ENCODE measurements around the gene THOC6. TPM values are rescaled to one million over a fixed set of nuclear protein-coding genes. Genes with fewer than 3 reads are reported as not detected.

THOC6 gene
- total RNA-seq, 2 donors from 2014 or later = 11.7 to 21.8 TPM

DNA sequence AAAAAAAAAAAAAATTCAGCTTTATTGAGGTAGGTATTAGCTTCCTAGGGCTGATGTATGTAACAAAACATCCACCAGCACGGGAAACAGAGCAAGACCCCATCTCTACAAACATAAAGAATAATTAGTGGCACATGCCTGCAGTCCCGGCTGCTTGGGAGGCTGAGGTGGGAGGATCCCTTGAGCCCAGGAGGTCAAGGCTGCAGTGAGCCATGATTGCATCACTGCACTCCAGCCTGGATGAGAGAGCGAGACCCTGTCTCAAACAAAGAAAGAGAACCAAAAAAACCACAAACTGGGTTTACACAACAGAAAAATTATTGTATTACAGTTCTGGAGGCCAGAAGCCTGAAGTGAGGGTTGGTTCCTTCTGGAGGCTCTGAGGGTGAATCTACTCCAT, 18.5 kb downstream of the THOC6 start:
- H3K9me3 ChIP-seq = no peaks in the 10 kb centered on the region
- H3K36me3 ChIP-seq (replicated peaks in 1 of 2; ENCODE audit: insufficient read depth in 1 of 2, low read depth in 2 of 2) = no peaks in the 10 kb centered on the region
- no peak overlapping the region for H3K4me3 ChIP-seq
- DNase-seq = no peak
- no peak overlapping the region for H3K27ac ChIP-seq
- 86 to 89% methylated on average over 3 of the region's 3 CpGs for WGBS, 2 donors
- peaks cover 37% of the 10 kb centered on the region for H3K4me1 ChIP-seq
- H3K27me3 ChIP-seq = peaks cover 0 to 28% of the 10 kb centered on the region in 2 donors
- intact Hi-C loops (cut with DNase I) = no loop called here
- TF ChIP-seq POLR2A (IDR thresholded peaks at IDR 0.05) = no peak
- TF ChIP-seq, protein P1, sequence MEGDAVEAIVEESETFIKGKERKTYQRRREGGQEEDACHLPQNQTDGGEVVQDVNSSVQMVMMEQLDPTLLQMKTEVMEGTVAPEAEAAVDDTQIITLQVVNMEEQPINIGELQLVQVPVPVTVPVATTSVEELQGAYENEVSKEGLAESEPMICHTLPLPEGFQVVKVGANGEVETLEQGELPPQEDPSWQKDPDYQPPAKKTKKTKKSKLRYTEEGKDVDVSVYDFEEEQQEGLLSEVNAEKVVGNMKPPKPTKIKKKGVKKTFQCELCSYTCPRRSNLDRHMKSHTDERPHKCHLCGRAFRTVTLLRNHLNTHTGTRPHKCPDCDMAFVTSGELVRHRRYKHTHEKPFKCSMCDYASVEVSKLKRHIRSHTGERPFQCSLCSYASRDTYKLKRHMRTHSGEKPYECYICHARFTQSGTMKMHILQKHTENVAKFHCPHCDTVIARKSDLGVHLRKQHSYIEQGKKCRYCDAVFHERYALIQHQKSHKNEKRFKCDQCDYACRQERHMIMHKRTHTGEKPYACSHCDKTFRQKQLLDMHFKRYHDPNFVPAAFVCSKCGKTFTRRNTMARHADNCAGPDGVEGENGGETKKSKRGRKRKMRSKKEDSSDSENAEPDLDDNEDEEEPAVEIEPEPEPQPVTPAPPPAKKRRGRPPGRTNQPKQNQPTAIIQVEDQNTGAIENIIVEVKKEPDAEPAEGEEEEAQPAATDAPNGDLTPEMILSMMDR (IDR thresholded peaks at IDR 0.05) = no peak
- no peak for ATAC-seq

DNA sequence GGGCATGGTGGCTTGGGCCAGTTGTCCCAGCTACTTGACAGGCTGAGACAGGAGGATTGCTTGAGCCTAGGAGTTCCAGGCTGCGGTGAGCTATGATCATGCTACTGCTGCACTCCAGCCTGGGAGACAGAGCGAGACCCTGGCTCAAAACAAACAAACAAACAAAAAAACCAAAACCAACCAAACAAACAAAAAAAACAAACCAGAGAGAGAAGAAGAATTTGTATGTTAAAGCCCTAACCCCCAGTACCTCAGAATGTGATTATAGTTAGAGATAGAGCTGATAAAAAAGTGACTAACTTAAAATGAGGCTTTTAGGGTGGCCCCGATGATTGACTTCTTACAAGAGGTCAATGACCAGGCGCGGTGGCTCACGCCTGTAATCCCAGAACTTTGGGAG, 20.9 kb downstream of the THOC6 start:
- Histone ChIP-seq H3K9me3 (no peaks in the 10 kb centered on the region), H3K36me3 (replicated peaks in 1 of 2; ENCODE audit: insufficient read depth in 1 of 2, low read depth in 2 of 2) (no peaks in the 10 kb centered on the region), H3K27ac (no peak overlapping the region), H3K4me3 (no peak overlapping the region), H3K4me1 (peaks cover 21% of the 10 kb centered on the region), H3K27me3 (peaks cover 0 to 32% of the 10 kb centered on the region in 2 donors)
- ATAC-seq = no peak
- 89 to 94% methylated on average over 6 of the region's 6 CpGs for WGBS, 2 donors
- intact Hi-C loops (cut with DNase I) = no loop called here
- TF ChIP-seq, protein P1 (IDR thresholded peaks at IDR 0.05) = no peak
- TF ChIP-seq POLR2A (IDR thresholded peaks at IDR 0.05) = no peak
- DNase-seq = no peak

DNA sequence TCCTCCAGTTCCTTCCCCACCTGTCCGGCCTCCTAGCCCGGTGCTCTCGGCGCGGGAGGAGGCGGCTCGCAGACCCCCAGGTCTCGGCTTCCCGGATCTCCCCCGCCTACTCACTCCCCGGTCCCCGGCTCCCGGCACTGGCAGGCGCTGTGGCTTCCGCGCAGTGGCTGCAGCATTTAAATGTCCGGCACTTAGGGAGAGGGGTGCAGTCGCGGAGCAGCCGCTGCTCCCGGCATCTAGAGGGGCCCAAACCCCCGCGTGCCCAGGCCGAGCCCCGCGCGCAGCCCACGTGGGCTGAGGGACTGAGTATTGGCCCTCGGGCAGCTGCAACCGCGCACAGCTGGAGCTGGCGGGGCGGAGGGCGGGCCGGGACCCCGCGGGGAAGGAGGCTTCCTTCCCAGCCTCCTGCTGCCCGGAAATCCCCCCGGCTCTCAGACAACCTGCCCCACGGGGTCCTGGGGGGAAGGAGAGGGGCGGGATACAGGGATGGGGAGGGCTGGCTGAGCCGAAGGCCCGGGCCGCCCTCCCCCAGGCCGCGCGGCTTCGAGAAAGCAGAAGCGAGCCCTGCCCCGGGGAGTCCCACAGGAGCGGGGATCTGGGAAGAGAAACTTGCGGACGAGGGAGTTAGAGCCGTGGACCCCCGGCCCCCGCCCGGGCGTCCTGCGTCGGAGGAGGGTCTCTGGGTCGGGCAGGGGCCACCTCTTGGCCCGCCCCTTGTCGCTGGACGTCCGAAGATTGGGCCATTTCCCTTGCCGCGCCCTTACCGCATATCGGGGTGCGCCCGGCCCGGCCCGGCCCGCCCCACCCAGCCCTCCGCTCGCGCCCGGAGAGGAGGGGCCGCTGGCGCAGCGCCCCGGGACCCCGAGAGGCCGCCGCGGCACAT, 22.2 kb downstream of the THOC6 start, which contains the start of gene MMP25:
Gene MMP25 (plus strand): TSS at position 804 of the 883 bp plus-strand sequence. CDS start 357 bp downstream, outside the sequence.
- 0 to 1% methylated on average over 1 to 69 of the region's 86 CpGs for whole genome bisulfite sequencing, 2 donors
- DNase-seq = no peak

DNA sequence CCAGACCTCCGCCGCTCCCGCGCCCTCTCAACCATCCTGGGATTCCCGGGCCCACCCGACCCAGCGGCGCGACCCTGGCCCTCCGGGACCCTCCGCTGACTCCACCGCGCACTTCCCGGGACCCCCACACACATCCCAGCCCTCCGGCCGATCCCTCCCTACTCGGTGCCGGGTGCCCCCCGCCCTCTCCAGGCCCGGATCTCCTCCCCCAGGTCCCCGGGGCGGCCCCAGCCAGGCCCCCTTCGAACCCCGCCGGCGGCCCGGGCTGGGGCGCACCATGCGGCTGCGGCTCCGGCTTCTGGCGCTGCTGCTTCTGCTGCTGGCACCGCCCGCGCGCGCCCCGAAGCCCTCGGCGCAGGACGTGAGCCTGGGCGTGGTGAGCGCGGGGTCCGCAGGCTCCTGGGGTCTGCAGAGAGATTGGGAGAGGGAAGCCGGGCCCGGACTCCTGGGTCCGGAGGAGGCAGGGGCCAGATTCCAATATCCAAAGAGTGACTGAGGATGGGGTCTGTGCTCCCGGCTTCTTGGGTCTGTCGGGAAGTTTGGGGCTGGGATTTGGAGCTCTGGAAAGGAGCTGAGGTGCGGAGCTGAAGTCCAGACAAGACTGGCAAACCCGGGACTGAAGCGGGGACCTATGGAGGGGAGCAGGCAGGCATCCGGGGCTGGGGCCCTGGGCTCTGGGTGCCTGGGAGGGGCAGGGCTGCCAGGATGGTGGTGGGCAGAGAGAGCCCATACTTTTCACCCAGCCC, 23.0 kb downstream of the THOC6 start:
- peaks cover 21% of the 10 kb centered on the region for H3K4me1 ChIP-seq
- ATAC-seq = peak; percentile 15
- H3K36me3 ChIP-seq (replicated peaks in 1 of 2; ENCODE audit: insufficient read depth in 1 of 2, low read depth in 2 of 2) = no peaks in the 10 kb centered on the region
- TF ChIP-seq, protein P1 (IDR thresholded peaks at IDR 0.05) = no peak
- TF ChIP-seq POLR2A (IDR thresholded peaks at IDR 0.05) = no peak
- H3K4me3 ChIP-seq = no peak overlapping the region
- H3K27me3 ChIP-seq = peaks cover 0 to 32% of the 10 kb centered on the region in 2 donors
- 6 to 22% methylated on average over 9 to 36 of the region's 54 CpGs for WGBS, 2 donors
- H3K9me3 ChIP-seq = no peaks in the 10 kb centered on the region
- no peak overlapping the region for H3K27ac ChIP-seq
- DNase-seq = no peak
- intact Hi-C loops (cut with DNase I) = no loop called here

More for the DNA sequence above, 22.2 kb downstream of the THOC6 start, which contains the start of gene MMP25:
- peaks cover 21% of the 10 kb centered on the region for H3K4me1 ChIP-seq
- H3K9me3 ChIP-seq = no peaks in the 10 kb centered on the region
- H3K27me3 ChIP-seq = peaks cover 0 to 32% of the 10 kb centered on the region in 2 donors
- H3K27ac ChIP-seq = no peak within 1 kb of the TSS
- peak within 1 kb of the TSS; percentile 2 to 17 for H3K4me3 ChIP-seq
- ATAC-seq = peak; percentile 56
- no peaks in the 10 kb centered on the region for H3K36me3 ChIP-seq (replicated peaks in 1 of 2; ENCODE audit: insufficient read depth in 1 of 2, low read depth in 2 of 2)
- intact Hi-C loops (cut with DNase I) = no loop called here
- TF ChIP-seq POLR2A (IDR thresholded peaks at IDR 0.05) = no peak
- TF ChIP-seq, protein P1 (IDR thresholded peaks at IDR 0.05) = no peak

Data from body of pancreas (tissue), 4 donors.